Ovary (tissue), 3 donors: Measurements from ENCODE around the gene OR10J4.

Experiments used
- CTCF ChIP-seq, 3 donors: fragments of 450-650 bp in 2 of 3; fragments of 200-600 bp in 1 of 3; IDR thresholded peaks; one replicate each; pipeline versions ENCODE4 v1.5.1 to v1.8.0; 2016 to 2022; ENCODE audit warnings: antibody characterized with exemption in 3 of 3, mild to moderate bottlenecking in 1 of 3
- EP300 ChIP-seq: sonication (generic); formaldehyde crosslinking; IDR thresholded peaks from one replicate; pipeline ENCODE4 v1.6.1; 2017; ENCODE audit warnings: antibody characterized with exemption
- POLR2A ChIP-seq: fragments of 450-650 bp; IDR thresholded peaks from one replicate; pipeline ENCODE4 v1.6.1; 2017; ENCODE audit warnings: antibody characterized with exemption, mild to moderate bottlenecking, moderate library complexity
- donor health status: DM: no; HTN: no; CAD: no.

- no peak for TF ChIP-seq CTCF (IDR thresholded peaks at IDR 0.05)
- no peak for TF ChIP-seq EP300
- TF ChIP-seq POLR2A: no peak
Observed at GRCh38 chr1:159436469-159436868, 4.5 kb downstream of the OR10J4 start.
